NCI-H526 treated with DMSO at 0.1 percent for 48 hours (cell line): ENCODE results near the gene RPL27.
"Not testable (repeated sequence)": the region's sequence is repeated elsewhere in the genome, so short reads cannot be mapped to it uniquely, and the experiment has no call there.

Source experiments
- DNase-seq: peaks from one replicate; lab custom pipeline; 2025; lab: John Stamatoyannopoulos, UW

Gene RPL27

DNA sequence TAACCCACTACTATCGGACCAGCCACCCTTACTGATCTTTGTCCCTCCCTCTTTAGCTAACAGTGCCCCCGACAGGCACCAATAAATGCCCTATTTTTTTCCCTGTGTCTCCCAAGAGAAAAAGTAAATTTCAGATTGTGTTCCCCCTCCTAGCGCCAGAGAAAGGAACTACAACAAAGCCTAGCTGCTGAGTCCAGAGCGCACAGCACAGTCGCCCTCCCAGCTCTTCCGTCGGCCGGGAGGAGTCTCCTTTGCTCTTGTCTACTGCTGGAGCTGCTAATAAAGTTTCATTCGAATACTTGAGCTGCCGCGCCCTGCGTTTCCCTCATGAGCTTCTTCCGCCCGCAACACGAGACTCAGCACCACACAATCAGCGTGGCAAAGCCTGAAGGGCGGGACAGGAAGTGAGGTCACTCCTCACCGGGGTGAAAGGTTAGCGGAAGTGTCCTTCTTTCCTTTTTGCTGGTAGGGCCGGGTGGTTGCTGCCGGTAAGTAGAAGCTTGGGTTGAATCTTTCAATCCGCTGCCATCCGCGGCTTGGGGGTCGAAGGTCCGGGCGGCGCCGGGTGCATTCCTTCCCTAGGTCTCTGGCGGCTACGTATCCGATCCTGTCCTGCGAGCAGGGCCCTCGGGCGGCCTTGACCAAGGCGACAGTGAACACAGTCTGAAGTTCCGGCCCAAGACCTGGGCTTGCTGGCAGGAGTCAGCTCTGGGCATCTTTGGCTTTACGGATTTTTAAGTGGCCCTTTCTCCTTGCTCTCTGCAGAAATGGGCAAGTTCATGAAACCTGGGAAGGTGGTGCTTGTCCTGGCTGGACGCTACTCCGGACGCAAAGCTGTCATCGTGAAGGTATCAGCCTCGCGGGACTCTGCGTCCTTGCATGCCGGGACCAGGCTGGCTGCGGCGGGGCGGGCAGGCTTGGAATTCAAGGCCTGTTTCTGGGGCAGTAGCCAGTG lies at the start of gene RPL27:
RPL27 (plus strand) TSS at position 436 of the 955 bp plus-strand sequence; CDS start at position 768, 332 bp downstream.
- DNase-seq, result peak; percentile 98

DNA sequence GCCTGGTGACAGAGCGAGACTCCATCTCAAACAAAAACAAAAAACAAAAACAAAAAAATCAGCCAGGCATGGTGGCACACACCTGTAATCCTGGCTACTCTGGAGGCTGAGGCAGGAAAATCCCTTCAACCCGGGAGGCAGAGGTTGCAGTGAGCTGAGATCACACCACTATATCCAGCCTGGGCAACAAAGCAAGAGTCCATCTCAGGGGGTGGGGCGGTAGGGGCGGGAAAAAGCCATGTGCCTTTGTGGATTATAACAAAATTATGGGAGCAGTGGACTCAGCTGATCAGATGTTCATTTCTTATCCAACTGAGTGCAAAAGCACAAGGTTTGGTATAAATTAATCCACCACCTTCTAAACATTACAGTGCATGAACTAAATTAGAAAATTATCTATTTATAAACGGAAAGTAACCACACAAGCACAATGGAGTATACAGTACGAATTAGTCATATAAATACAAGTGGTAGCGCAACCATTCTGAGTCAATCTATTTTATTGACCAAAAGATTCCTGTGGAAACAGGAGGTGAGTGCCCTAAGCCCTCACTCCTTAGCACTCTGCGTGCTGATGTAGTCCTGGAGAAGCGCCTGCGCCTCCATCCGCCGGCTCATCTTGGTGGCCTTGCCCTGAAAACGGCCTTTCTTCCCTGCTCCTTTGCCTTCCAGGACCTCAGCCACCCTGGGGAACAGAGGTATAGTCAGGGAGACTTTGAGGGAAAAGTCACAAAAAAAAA lies 48.0 kb upstream of the RPL27 start:
- no peak for DNase-seq

- DNase-seq, result no peak
Observed at GRCh38 chr17:42953669-42954068, 44.5 kb upstream of the RPL27 start.

DNA sequence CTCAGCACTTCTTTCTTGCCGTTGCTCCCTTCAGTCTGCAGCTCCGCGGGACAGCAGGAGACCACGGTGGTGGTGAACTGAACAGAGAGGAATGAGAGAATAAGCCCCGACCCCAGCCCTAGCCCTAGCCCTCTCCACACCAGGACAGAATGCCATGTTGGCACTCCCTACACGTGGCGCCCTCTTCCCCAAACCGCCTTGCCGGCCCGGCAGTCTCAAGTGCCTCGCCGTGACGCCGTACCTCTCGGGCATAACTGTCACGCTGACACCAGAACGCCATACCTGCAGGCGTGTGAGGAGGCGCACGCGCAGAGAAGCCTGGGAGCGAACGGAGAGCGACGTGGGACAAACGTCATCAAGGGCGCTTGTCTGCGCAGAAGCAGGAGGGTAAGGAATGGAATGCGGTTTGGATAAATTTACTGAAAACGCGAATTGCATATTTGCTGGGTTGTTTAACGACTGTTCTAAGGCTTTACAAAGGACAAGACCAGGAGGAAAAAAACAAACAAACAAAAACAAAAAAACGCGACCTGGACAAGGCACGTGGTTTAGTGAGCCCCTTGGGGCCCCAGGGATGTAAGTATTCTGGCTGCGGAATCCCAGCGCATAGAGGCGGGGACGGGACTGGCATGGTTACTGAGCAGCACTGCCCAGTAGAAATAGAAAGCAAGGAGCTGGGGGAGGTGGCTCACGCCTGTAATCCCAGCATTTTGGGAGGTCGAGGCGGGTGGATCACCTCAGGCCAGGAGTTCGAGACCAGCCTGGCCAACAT lies 33.9 kb upstream of the RPL27 start, which contains the start of gene AARSD1:
AARSD1 (minus strand) TSS at position 294 of the 772 bp plus-strand sequence; CDS start at position 280, 14 bp downstream.
- DNase-seq, result peak; percentile 92

DNA sequence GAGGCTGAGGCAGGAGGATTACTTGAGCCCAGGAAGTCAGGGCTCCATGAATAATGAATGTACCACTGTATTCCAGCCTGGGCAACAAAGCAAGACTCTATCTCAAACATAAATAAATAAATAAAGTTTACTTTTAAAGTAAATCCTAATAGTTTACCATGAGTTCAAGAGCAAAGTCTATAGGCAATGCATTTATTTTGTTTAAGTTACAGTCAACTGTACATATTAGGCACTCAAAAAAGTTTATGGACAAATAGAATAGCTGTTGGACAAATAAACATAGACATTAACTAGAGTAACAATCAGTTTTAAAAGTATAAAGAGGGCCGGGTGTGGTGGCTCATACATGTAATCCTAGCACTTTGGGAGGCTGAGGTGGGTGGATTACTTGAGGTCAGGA lies 30.3 kb upstream of the RPL27 start:
- no peak for DNase-seq

DNA sequence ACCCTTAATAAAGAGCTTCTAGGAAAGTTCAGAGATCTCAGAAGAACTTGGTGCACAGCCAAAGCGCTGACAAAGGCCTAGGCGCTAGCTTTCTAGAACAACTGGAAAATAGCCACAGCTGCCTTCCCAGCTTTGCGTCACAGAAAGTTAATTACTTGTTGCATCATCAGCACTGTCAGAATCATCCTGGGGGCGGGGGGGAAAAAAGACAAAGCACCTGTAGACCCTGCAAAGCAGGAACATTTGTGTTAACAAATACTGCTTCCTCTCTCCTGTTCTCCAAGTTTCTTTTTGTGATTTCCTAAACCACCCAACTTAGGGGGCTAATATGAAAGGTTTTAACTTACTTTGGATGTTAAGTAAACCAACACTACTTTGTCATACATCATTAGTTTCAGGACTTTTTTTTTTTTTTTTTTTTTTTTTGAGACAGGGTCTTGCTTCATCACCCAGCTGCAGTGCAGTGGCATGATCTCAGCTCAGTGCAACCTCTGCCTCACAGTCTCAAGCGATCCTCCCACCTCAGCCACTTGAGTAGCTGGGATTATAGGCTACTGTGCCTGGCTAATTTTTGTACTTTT lies 29.1 kb upstream of the RPL27 start:
- no peak for DNase-seq

GRCh38 chr17:42971589-42971988 lies 26.6 kb upstream of the RPL27 start:
- no peak for DNase-seq

- DNase-seq, result not testable (repeated sequence)
Observed at GRCh38 chr17:42973323-42973722, 24.9 kb upstream of the RPL27 start.

- DNase-seq, result no peak
Observed at GRCh38 chr17:42975265-42975664, 23.0 kb upstream of the RPL27 start.

DNA sequence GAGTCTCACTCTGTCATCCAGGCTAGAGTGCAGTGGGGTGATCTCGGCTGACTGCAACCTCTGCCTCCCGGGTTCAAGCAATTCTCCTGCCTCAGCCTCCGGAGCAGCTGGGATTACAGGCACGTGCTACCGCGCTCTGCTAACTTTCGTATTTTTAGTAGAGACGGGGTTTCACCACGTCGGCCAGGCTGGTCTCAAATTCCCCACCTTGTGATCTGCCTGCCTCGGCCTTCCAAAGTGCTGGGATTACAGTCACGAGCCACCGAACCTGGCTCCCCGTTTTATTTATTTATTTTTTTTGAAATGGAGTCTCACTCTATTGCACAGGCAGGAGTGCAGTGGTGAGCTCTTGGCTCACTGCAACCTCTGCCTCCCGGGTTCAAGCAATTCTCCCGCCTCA lies 22.5 kb upstream of the RPL27 start:
- DNase-seq, result not testable (repeated sequence)

DNA sequence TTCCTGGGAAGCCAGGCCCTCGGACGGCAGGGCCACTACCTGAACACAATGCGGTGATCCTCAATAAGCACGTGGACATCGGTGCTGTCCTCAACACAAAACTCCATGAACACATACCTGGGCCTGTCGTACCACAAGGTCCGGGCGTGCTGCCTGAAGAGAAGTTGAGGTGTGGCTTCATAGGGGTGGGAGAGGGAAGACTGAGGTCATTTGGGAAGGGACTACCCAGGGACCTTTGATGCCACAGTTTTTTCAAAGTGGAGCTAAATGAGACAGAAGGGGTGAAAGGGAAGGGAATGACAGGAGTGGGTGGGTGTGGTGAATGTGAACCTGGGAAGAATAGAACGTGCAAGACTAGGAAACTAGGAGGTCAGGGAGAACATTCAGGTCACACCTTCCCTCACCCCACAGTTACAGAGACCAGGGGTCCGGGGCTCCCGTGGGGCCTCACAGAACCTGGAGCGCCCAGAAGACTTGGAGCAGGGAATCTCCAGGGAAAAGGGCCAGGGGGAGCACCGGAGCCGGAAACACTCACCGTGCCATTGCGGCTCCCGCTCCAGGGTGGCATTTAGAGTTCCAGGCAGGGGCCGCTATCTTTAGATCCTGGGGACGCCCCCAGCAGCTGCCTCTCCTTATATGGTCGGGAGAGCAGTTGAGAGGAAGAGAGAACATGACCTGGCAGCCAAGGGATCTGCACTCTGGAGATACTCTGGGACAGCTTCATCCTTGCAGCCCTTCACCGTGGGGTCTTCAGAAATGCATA lies 18.5 kb upstream of the RPL27 start, which contains the start of gene PTGES3L:
PTGES3L (minus strand) TSS at position 570 of the 763 bp plus-strand sequence; CDS start at position 543, 27 bp downstream.
- peak; percentile 65 for DNase-seq

DNA sequence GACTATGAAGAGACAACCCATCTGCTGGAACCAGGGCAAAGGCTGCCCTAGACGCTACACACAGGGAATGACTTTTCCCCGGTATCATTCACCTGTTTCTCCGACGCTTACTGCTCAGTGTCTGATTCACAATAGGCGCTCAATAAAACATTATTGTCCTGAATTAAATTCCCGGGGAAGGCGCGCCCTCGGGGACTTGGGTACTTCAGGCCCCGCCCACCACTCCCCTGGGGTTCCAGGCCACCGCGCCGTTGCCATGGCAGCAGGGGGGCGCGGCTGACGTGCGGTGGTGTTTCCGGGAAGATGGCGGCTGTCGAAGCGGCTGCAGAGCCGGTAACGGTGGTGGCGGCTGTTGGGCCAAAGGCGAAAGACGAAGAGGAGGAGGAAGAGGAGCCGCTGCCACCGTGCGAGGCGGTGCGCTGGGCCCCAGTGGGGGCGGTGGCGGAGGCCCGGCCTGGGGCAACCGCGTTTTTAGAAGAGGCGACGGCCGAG lies 17.9 kb upstream of the RPL27 start, which contains the start of gene RUNDC1:
RUNDC1 (plus strand) TSS at position 292 of the 492 bp plus-strand sequence; CDS start at position 304, 12 bp downstream.
- DNase-seq, result peak; percentile 77

DNA sequence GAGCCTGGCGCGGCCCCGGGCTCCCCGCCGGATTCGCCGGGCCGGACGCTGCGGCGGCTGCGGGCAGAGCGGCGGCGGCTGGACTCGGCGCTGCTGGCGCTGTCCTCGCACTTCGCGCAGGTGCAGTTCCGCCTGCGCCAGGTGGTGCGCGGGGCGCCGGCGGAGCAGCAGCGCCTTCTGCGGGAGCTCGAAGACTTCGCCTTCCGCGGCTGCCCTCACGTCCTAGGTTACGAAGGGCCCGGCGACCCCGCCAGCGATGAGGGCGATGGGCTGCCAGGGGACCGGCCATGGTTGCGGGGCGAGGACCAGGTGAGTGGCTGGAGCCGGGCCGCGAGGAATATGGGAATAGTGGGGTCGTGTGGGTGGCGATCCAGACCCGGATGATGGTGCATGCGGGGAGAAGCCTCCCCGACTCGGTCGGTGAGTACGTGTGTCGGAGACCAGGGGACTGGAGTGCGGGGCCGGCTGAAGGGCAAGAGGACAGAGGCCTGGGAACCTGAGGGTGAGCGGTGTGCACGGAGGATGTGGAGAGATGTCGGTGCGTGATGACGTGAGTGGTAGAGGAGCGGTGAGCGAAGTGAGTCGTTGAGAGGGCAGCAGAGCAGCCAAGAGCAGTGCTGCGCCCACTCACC lies 17.3 kb upstream of the RPL27 start:
- DNase-seq, result peak; percentile 35

DNA sequence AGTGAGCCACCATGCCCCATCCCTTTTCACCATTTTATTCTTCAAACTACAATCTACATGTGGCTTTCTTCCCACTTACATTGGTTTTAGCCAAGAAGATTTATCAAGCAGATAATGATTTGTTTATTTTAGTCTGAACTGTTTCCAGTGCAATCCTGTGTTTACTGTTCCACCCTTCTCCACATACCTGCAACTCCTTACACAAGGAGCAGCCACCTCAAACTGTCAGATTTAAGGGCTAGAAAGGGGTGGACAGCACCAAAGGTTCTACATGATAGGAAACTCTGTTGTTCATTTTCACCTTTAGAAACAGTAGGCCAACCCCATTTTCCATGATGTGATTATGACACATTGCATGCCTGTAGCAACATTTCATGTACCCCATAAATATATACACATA lies 16.0 kb upstream of the RPL27 start:
- no peak for DNase-seq

DNA sequence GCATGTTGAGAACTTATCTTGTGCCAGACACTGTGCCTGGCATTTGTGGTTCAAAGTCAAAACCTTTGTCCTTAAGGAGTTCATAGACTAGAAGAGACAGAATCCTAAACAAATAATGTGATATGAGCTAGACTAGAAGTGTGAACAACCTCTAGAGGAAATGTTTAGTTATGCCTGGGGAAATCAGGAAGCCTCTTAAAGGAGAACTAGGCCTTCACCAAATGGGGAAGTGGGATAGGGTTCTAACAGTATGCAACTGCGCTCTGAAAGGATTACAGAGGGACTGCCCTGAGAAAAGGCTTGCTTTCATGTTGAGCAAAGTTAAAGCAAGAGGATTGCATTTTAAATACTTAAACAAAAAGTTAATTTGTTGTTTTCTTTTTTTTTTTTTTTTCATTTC lies 13.0 kb upstream of the RPL27 start:
- no peak for DNase-seq

DNA sequence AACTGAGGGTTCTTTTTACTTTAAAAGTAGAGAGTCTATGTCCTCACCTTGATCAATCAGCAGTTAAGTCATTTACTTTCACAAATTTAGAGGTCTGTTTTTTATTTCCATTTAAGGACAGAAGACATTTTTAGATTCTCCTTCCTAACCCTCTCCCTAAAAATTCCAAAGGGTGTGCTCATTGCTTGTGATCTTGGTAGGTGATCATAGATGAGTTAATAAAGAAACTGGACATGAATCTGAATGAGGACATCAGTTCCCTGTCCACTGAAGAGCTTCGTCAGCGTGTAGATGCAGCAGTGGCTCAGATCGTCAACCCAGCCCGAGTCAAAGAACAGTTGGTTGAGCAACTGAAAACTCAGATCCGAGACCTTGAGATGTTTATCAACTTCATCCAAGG lies 9.1 kb upstream of the RPL27 start:
- DNase-seq, result no peak

DNA sequence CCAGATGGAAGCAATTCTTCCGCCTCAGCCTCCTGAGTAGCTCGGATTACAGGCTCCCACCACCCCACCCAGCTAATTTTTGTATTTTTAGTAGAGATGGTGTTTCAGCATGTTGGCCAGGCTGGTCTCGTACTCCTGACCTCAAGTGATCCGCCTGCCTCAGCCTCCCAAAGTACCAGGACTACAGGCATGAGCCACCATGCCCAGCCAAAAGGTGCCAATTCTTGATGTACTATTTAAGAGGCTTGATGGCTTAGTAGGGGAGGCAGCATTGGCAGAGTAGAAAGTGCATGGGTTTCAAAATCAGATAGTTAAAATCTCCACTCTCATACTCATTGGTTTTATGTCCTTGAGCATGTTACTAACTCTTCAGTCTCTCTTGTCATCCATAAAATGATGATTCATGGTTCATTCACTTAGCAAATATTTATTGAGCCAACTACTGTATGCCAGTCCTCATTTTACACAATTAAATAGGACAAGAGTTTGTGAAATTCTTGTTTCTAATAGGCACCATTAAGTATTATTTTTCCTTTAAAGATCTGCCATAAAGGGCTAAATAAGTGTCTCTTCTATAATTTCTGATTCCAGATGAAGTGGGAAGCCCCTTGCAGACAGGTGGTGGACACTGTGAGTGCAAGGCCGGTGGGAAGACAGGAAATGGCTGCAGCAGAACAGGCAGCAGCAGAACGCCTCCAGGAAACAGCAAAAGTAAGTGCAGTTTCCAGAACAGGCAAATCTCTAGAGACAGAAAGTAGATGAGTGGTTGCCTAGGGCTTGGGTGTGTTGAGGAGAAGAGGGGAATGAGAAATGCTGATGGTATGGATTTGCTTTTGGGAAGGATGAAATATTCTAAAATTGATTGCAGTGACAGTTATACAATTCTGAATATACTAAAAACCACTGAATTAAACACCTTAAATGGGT lies 8.2 kb upstream of the RPL27 start:
- no peak for DNase-seq

DNA sequence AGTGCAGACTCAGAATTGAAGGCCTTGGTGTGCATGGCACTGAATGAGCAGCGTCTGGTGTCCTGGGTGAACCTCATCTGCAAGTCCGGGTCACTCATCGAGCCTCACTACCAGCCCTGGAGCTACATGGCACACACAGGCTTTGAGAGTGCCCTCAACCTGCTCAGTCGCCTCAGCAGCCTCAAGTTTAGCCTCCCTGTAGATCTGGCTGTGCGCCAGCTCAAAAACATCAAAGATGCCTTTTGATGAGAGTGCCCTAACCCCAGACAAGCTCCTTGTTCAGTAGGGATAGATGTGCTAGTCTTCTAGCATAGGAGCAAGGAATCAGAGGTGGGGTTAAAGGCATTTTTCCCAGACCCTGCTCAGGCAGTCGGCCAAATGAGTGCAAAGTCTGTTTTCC lies 6.7 kb upstream of the RPL27 start:
- DNase-seq, result no peak

DNA sequence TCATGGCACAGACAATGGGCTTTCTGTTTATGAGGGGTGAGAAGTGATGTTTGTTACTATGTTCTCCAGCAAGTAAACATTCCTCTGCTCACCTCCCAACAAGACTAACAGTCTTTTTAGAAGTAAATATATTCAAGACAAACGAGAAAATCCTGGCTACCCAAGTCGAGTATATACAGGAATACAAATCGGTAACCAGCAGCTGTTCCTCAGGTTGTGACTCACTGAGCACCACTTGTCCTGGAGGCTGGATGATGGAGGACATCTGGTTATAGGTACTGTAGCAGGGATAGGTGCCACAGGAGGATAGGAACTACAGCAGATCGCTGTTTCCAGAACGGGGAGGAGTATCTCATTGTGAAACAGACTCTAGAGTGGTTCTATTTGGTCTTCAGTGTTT lies 5.3 kb upstream of the RPL27 start:
- no peak for DNase-seq
